H7 (cell line): Measurements from ENCODE around the gene EID3. TPM values are rescaled to one million over a fixed set of nuclear protein-coding genes. Genes with fewer than 3 reads are reported as not detected.
"Not testable (repeated sequence)": the region's sequence is repeated elsewhere in the genome, so short reads cannot be mapped to it uniquely, and the experiment has no call there.

Experiments used
- DNase-seq: peaks from one replicate; pipeline ENCODE4 v3.0.0; 2012
- H3K27me3 ChIP-seq: 2 replicates; pipeline ENCODE4 v1.6.0; 2011; ENCODE audit warnings: mild to moderate bottlenecking, low read length; ENCODE audit not compliant: control insufficient read depth, insufficient read depth
- H3K36me3 ChIP-seq: replicated peaks from 2 replicates; pipeline ENCODE4 v1.5.1; 2011; ENCODE audit warnings: low read length; ENCODE audit not compliant: control insufficient read depth, insufficient read depth
- H3K4me3 ChIP-seq: 2 replicates; pipeline ENCODE4 v1.5.1; 2011; ENCODE audit warnings: low read depth, mild to moderate bottlenecking, control low read depth, low read length, moderate library complexity; ENCODE audit not compliant: insufficient read depth
- total RNA-seq: library from RNA; depleted of rRNA; stranded (reverse); fragments of >200 nt; shearing (Covaris generic); gene quantifications from 2 replicates; pipeline ENCODE4 v1.2.3, GENCODE V29; 2014; rRNA removed

Gene EID3
- 1.3 and 3.1 TPM in 2 replicates for total RNA-seq

GRCh38 chr12:104303538-104304151 lies at the start of gene EID3:
TSS of gene EID3 (plus strand) at chr12:104303739. CDS start at chr12:104303935, 196 bp downstream.
- DNase-seq = peak; percentile 96
- H3K36me3 ChIP-seq = peaks cover 2% of the 10 kb centered on the region
- H3K27me3 ChIP-seq = no peaks in the 10 kb centered on the region
- H3K4me3 ChIP-seq = peak within 1 kb of the TSS; percentile 36

- no peaks in the 10 kb centered on the region for H3K27me3 ChIP-seq
- no peak for DNase-seq
Observed at GRCh38 chr12:104257913-104258472, 45.5 kb upstream of the EID3 start.

GRCh38 chr12:104258476-104259067 lies 45.0 kb upstream of the EID3 start:
- DNase-seq = no peak
- H3K27me3 ChIP-seq = no peaks in the 10 kb centered on the region
- H3K36me3 ChIP-seq = no peaks in the 10 kb centered on the region
- no peak overlapping the region for H3K4me3 ChIP-seq

More at GRCh38 chr12:104257913-104258472, 45.5 kb upstream of the EID3 start:
- Histone ChIP-seq H3K36me3 (no peaks in the 10 kb centered on the region), H3K4me3 (no peak overlapping the region)

GRCh38 chr12:104263026-104263425 lies 40.5 kb upstream of the EID3 start:
- Histone ChIP-seq H3K36me3 (no peaks in the 10 kb centered on the region), H3K27me3 (no peaks in the 10 kb centered on the region), H3K4me3 (no peak overlapping the region)
- DNase-seq = no peak

- Histone ChIP-seq H3K4me3 (no peak overlapping the region), H3K36me3 (no peaks in the 10 kb centered on the region), H3K27me3 (no peaks in the 10 kb centered on the region)
- no peak for DNase-seq
Observed at GRCh38 chr12:104263580-104264358, 39.8 kb upstream of the EID3 start.

GRCh38 chr12:104265436-104265835 lies 38.1 kb upstream of the EID3 start:
- H3K36me3 ChIP-seq, H3K27me3 ChIP-seq, DNase-seq, H3K4me3 ChIP-seq: not testable (repeated sequence)

- Histone ChIP-seq H3K4me3 (no peak overlapping the region), H3K36me3 (no peaks in the 10 kb centered on the region), H3K27me3 (no peaks in the 10 kb centered on the region)
- DNase-seq = no peak
Observed at GRCh38 chr12:104272938-104273337, 30.6 kb upstream of the EID3 start.

GRCh38 chr12:104273503-104273902 lies 30.0 kb upstream of the EID3 start:
- H3K27me3 ChIP-seq = no peaks in the 10 kb centered on the region
- no peak overlapping the region for H3K4me3 ChIP-seq
- no peaks in the 10 kb centered on the region for H3K36me3 ChIP-seq
- DNase-seq = no peak

- H3K27me3 ChIP-seq = no peaks in the 10 kb centered on the region
- no peak overlapping the region for H3K4me3 ChIP-seq
- DNase-seq = no peak
- no peaks in the 10 kb centered on the region for H3K36me3 ChIP-seq
Observed at GRCh38 chr12:104274811-104275210, 28.7 kb upstream of the EID3 start.

- H3K27me3 ChIP-seq = no peaks in the 10 kb centered on the region
- no peaks in the 10 kb centered on the region for H3K36me3 ChIP-seq
- no peak for DNase-seq
- no peak overlapping the region for H3K4me3 ChIP-seq
Observed at GRCh38 chr12:104275689-104276088, 27.9 kb upstream of the EID3 start.

GRCh38 chr12:104276273-104277131 lies 27.0 kb upstream of the EID3 start:
- no peaks in the 10 kb centered on the region for H3K36me3 ChIP-seq
- DNase-seq = no peak
- no peak overlapping the region for H3K4me3 ChIP-seq
- no peaks in the 10 kb centered on the region for H3K27me3 ChIP-seq

GRCh38 chr12:104279164-104279563 lies 24.4 kb upstream of the EID3 start:
- H3K36me3 ChIP-seq = no peaks in the 10 kb centered on the region
- DNase-seq = no peak
- no peaks in the 10 kb centered on the region for H3K27me3 ChIP-seq
- no peak overlapping the region for H3K4me3 ChIP-seq

GRCh38 chr12:104280111-104280510 lies 23.4 kb upstream of the EID3 start:
- H3K27me3 ChIP-seq = no peaks in the 10 kb centered on the region
- no peak for DNase-seq
- no peak overlapping the region for H3K4me3 ChIP-seq

More at GRCh38 chr12:104280111-104280510, 23.4 kb upstream of the EID3 start:
- no peaks in the 10 kb centered on the region for H3K36me3 ChIP-seq
